Subcutaneous adipose tissue (tissue), 4 donors: ENCODE measurements around the gene RPL41. TPM values are rescaled to one million over a fixed set of nuclear protein-coding genes. Genes with fewer than 3 reads are reported as not detected.

ENCODE experiments used
- CTCF ChIP-seq: fragments of 450-650 bp; IDR thresholded peaks from one replicate; pipeline ENCODE4 v1.5.1; 2016; ENCODE audit warnings: low read depth, mild to moderate bottlenecking, control low read depth, antibody characterized with exemption, moderate library complexity
- total RNA-seq, 4 donors: library from RNA; depleted of rRNA; stranded (reverse); fragments of >200 nt; gene quantifications; one replicate each; pipeline ENCODE4 v1.1.0, GENCODE V29; 2016

RPL41 gene
- total RNA-seq, 4 donors from 2014 or later, result 2,735 to 3,575 (median 3,131) TPM

GRCh38 chr12:56080556-56081138 lies 35.8 kb upstream of the RPL41 start:
- no peak for TF ChIP-seq CTCF

- TF ChIP-seq CTCF, result no peak
Measured at GRCh38 chr12:56081393-56082347, 34.8 kb upstream of the RPL41 start.

- TF ChIP-seq CTCF, result no peak
Measured at GRCh38 chr12:56082382-56082781, 34.1 kb upstream of the RPL41 start.

GRCh38 chr12:56082967-56083366 lies 33.5 kb upstream of the RPL41 start:
- TF ChIP-seq CTCF, result no peak

GRCh38 chr12:56084958-56085543 lies 31.4 kb upstream of the RPL41 start:
- TF ChIP-seq CTCF, result no peak

GRCh38 chr12:56086096-56086495 lies 30.3 kb upstream of the RPL41 start:
- TF ChIP-seq CTCF, result no peak

GRCh38 chr12:56086608-56087007 lies 29.8 kb upstream of the RPL41 start:
- TF ChIP-seq CTCF, result no peak
